T-helper 9 cell (primary cell): ENCODE measurements around the gene OR56A1.

Source experiments
- DNase-seq: peaks from one replicate; pipeline ENCODE4 v3.0.0-alpha.2; 2020

OR56A1 gene

DNA sequence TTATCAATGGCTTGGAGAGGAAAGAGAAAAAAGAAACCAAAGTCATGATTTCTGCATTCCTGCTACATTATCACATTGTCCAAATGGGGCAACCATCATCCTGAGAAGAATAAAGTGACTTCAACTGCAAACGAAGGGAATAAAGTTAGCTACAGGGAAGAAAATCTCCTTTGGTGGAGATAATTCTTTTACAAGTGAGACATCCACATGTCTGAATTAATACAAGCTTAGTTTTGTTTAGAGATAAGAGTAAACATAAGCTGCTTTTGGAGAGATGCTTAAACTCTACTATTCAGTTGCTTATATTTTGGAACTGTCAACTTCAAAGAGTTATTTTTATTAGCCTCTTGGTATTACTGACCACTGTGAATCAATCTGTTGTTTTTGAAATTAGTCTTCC lies 43.7 kb downstream of the OR56A1 start, which contains the start of gene OR52L1:
Gene OR52L1 (minus strand): TSS at position 101 of the 400 bp plus-strand sequence. CDS start 55 bp downstream, at position 46.
- DNase-seq = no peak

DNA sequence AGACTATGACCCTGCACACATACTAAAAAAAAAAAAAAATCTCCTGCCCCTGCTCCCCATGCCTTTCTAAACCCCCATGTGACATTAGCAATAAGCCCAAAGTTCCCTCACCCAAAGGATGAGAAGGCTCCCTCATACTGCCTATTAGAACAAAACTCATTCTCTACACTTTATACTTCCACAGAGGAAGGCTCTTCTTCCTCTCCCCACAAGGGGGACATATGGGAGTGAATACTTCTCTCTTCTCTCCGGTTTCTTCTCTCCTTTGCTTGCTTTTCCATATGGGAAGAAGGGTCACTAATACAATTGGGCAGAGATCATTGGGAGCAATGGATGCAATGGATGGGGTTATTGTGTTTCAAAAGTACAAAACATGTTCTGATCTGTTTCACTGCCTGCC lies 47.1 kb downstream of the OR56A1 start:
- DNase-seq = no peak

DNA sequence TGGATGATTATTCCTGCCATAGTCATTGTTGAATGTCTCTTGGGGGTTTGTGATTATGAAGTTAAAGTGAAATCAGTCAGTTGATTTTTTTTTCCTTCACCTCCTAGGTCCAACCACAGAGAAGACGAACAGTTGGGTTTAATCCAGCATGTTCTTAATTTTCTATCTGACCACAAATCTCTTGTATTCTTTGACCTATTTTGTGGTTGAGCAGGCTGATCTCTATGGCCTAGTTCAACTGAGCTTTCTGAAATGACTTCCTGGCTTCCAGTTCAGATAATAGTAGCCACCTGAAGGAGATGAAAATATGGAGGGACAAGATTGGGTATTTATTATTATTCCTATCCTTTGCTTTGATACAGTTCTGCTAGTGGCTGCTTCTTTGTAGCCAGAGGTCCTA lies 57.0 kb downstream of the OR56A1 start:
- DNase-seq = no peak
